ENCODE data around the gene CDH4. TPM values are rescaled to one million over a fixed set of nuclear protein-coding genes. Genes with fewer than 3 reads are reported as not detected.
A peak's percentile ranks its signal among the peaks of the same experiment; 100 is the strongest.

CDH4 gene
- total and polyA plus RNA-seq, 2 of the 8 experiments (the other 6 are each of a cell fraction or from before 2014, with no cell fraction given): 4.3 to 7.9 TPM

DNA sequence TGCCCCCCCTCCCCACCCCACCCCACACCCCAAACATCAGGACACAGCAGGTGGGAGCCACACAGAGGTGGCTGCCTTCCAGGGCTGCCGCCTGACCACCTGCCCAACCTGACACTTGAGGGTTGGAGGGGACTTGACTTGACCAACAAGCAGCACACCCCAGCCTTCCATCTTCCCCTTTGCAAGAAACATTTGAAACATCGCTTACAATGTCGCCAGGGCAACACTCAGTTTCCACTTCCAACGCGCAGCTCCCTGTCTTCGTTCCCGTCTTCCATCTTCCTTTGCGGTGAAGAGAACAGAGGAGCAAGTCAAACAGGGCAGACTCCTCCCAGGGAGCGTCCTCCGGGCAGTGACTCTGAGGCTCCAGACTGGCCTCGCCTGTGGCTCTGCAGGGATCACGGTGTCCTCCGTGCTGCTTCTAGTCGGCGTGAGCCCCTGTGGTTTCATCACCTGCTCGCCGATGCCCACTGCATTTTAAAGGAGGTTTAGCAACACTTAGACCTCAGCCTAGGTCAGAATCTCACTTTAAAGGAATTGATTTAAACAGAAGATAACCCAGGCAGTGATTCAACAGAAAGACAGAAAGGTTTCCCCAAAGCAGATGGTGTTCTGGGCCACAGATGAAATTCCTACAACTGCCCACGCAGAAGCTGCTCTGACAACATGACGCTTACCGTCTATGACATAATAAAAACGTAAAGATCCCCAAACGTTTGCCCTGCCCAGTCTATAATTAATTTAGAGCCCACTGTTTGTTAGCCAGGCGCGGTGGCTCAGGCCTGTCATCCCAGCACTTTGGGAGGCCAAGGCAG, 682.9 kb downstream of the CDH4 start:
- no peak overlapping the region for H3K56ac ChIP-seq (replicated peaks; ENCODE audit: insufficient read length, low read depth, low read length)
- peaks cover 0 to 3% of the 10 kb centered on the region in 2 experiments for H4K20me1 ChIP-seq (replicated peaks in 1 of 2; ENCODE audit: control insufficient read depth in 1 of 2, insufficient read depth in 2 of 2, low read length in 2 of 2)
- CTCF ChIA-PET (ENCODE audit: partially characterized antibody): interaction anchor here (1.3 kb wide), 1 partner anchor 16 kb away, joined by 3 read pairs; no protein-coding TSS in a partner anchor
- peak overlapping the region; percentile 68 for H2BK5ac ChIP-seq (ENCODE audit: low read depth, low read length)
- no peaks in the 10 kb centered on the region; a peak in 1 of 4 replicates for H3K9me3 ChIP-seq (ENCODE audit: insufficient read depth in 2 of 2, low read depth in 1 of 2, low read length in 1 of 2)
- H2AK5ac ChIP-seq (ENCODE audit: low read depth, low read length): peak overlapping the region; percentile 16
- H3K23ac ChIP-seq (ENCODE audit: insufficient read length): no peak overlapping the region
- H3K14ac ChIP-seq (ENCODE audit: insufficient read length): no peak overlapping the region
- H3K4me1 ChIP-seq (replicated peaks in 1 of 4; ENCODE audit: control insufficient read depth in 3 of 4, insufficient read depth in 4 of 4, low read length in 3 of 4): peaks cover 0 to 27% (median 10%) of the 10 kb centered on the region in 4 experiments; a peak in 5 of 7 replicates
- FAIRE-seq (no peak), DNase-seq (ENCODE audit: low read depth in 1 of 2, low spot score in 2 of 2) (peak in 1 of 2 experiments; percentile 47)
- H3K4me2 ChIP-seq (ENCODE audit: insufficient read depth in 1 of 2, low read depth in 2 of 2, low read length in 2 of 2): no peak overlapping the region; a peak in 1 of 4 replicates
- H3K9ac ChIP-seq (replicated peaks in 1 of 4; ENCODE audit: extremely low read depth in 1 of 4, low read depth in 3 of 4, low read length in 3 of 4): no peak overlapping the region
- H2BK12ac ChIP-seq (ENCODE audit: low read depth, low read length): 0 out of 2 replicates have a peak overlapping the region, but pooled peaks have one; percentile 60
- no peaks in the 10 kb centered on the region for H3K79me1 ChIP-seq (ENCODE audit: low read depth, low read length)
- no peak overlapping the region for H3K4ac ChIP-seq (replicated peaks; ENCODE audit: insufficient read length, low read depth, low read length)
- H4K5ac ChIP-seq (ENCODE audit: insufficient read length, low read depth, low read length): peak overlapping the region; percentile 51
- H3K79me2 ChIP-seq (ENCODE audit: control insufficient read depth in 1 of 2, insufficient read depth in 2 of 2, low read length in 2 of 2): no peaks in the 10 kb centered on the region
- H2BK120ac ChIP-seq (replicated peaks; ENCODE audit: low read depth, low read length): no peak overlapping the region
- no peaks in the 10 kb centered on the region for H3K27me3 ChIP-seq (replicated peaks in 1 of 4; ENCODE audit: control insufficient read depth in 3 of 4, extremely low read depth in 1 of 4, insufficient read depth in 3 of 4, low read length in 3 of 4)
- peak overlapping the region; percentile 24; the same call in 1 of the 2 replicates for H2BK15ac ChIP-seq (ENCODE audit: low read length)
- 80% methylated on average over 24 of the region's 24 CpGs; no CpG with 5 or more reads in 1 of the 2 experiments for WGBS, 2 experiments (ENCODE audit: extremely low coverage in 1 of 2, insufficient coverage in 1 of 2, insufficient read length in 1 of 2, insufficient replicate concordance in 2 of 2, low coverage in 1 of 2, low lambda C conversion rate in 2 of 2, missing lambda C conversion rate in 1 of 2)
- H2AFZ ChIP-seq (ENCODE audit: low read length): no peak overlapping the region
- POLR2A ChIA-PET (ENCODE audit: partially characterized antibody): no interaction called here
- H4K91ac ChIP-seq (replicated peaks; ENCODE audit: insufficient read length, low read length): no peak overlapping the region
- H3K36me3 ChIP-seq (ENCODE audit: control insufficient read depth in 2 of 4, insufficient read depth in 4 of 4, low read length in 3 of 4): no peaks in the 10 kb centered on the region; a peak in 1 of 8 replicates
- no peak overlapping the region for H3K27ac ChIP-seq (ENCODE audit: low read depth, low read length)
- H3K23me2 ChIP-seq (ENCODE audit: low read depth, low read length): no peaks in the 10 kb centered on the region
- H2BK20ac ChIP-seq (ENCODE audit: low read length): no peak overlapping the region
- H3K18ac ChIP-seq (ENCODE audit: extremely low read depth, low read length): no peak overlapping the region; the same call in 1 of the 2 replicates
- H3K4me3 ChIP-seq (ENCODE audit: extremely low read depth in 1 of 4, insufficient read depth in 2 of 4, low read depth in 3 of 4, low read length in 4 of 4): no peak overlapping the region
- no peak overlapping the region for H4K8ac ChIP-seq (ENCODE audit: extremely low read depth, insufficient read depth, low read length)
- TF ChIP-seq GABPA (IDR thresholded peaks at IDR 0.05; ENCODE audit: borderline replicate concordance, insufficient read depth, low read length) (no peak), SUZ12 (IDR thresholded peaks at IDR 0.05; ENCODE audit: low read length) (no peak), ASH2L (IDR thresholded peaks at IDR 0.05; ENCODE audit: low read length) (no peak), RAD21 (IDR thresholded peaks at IDR 0.05 in 1 of 2, conservative IDR thresholded peaks at IDR 0.05 in 1 of 2; ENCODE audit: low read depth in 2 of 2, low read length in 2 of 2) (no peak), JUND (IDR thresholded peaks at IDR 0.05; ENCODE audit: low read length) (no peak), CHD2 (IDR thresholded peaks at IDR 0.05; ENCODE audit: low read length) (no peak), TAF1 (IDR thresholded peaks at IDR 0.05; ENCODE audit: low read depth, low read length) (no peak), MAX (IDR thresholded peaks at IDR 0.05) (no peak), RXRA (IDR thresholded peaks at IDR 0.05; ENCODE audit: insufficient read depth, low read depth, low read length) (no peak), ZNF274 (IDR thresholded peaks at IDR 0.05; ENCODE audit: borderline replicate concordance, extremely low read depth, low read length) (no peak), TCF12 (IDR thresholded peaks at IDR 0.05; ENCODE audit: low read depth, low read length) (no peak)

Data from H1 (cell line).